NB4 (cell line): ENCODE measurements around the gene DPP10.

ENCODE experiments used
- POLR2A ChIP-seq: IDR thresholded peaks from 2 replicates; pipeline ENCODE4 v1.6.1; 2011; ENCODE audit warnings: mild to moderate bottlenecking; ENCODE audit not compliant: insufficient read length; ENCODE audit errors: extremely low read depth
- TF ChIP-seq, protein P1 (sequence below): IDR thresholded peaks from one replicate; pipeline ENCODE4 v1.5.1; 2012; ENCODE audit warnings: low read depth, low read length
- TF ChIP-seq, protein P2 (sequence below): IDR thresholded peaks from 2 replicates; pipeline ENCODE4 v1.6.1; 2011; ENCODE audit warnings: low read depth, low read length

DNA sequence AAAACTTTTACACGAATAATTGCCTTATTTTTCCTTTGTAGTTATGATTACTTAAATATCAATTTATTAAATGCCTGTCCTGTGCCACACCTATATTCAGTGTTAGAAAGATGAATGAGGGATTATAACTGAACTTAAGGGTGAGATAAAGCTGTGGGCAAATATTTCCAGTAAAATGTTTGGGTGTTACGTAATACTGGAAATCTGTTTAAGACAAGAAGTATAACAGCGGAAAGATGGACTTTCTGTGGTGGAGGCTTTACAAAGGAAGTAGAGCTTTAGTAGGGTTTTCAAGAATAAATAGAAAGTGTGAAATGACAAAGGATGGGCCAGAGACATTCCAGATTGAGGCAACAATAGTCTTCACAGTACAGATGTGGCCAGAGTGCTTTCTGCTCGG is 927.0 kb downstream of the DPP10 start:
- TF ChIP-seq, protein P1, sequence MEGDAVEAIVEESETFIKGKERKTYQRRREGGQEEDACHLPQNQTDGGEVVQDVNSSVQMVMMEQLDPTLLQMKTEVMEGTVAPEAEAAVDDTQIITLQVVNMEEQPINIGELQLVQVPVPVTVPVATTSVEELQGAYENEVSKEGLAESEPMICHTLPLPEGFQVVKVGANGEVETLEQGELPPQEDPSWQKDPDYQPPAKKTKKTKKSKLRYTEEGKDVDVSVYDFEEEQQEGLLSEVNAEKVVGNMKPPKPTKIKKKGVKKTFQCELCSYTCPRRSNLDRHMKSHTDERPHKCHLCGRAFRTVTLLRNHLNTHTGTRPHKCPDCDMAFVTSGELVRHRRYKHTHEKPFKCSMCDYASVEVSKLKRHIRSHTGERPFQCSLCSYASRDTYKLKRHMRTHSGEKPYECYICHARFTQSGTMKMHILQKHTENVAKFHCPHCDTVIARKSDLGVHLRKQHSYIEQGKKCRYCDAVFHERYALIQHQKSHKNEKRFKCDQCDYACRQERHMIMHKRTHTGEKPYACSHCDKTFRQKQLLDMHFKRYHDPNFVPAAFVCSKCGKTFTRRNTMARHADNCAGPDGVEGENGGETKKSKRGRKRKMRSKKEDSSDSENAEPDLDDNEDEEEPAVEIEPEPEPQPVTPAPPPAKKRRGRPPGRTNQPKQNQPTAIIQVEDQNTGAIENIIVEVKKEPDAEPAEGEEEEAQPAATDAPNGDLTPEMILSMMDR, result no peak
- TF ChIP-seq POLR2A, result no peak
- TF ChIP-seq, protein P2, sequence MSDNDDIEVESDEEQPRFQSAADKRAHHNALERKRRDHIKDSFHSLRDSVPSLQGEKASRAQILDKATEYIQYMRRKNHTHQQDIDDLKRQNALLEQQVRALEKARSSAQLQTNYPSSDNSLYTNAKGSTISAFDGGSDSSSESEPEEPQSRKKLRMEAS, result no peak
